Lung (tissue), 12 donors: ENCODE measurements around the gene HECTD4. TPM values are rescaled to one million over a fixed set of nuclear protein-coding genes. Genes with fewer than 3 reads are reported as not detected.

Source experiments
- ATAC-seq: fragments of 200-7000 bp; cut with Tn5 transposase; one replicate; pipeline ENCODE4 v1.9.1; 2020; ENCODE audit warnings: moderate number of reproducible peaks; ENCODE audit not compliant: insufficient read depth, low FRiP score
- DNase-seq, 3 donors: peaks; one replicate each; pipeline ENCODE4 v3.0.0-alpha.2; 2013 to 2017
- H3K27ac ChIP-seq, 2 donors: one replicate each; pipeline ENCODE4 v1.5.1; 2013; ENCODE audit warnings: mild to moderate bottlenecking in 2 of 2, moderate library complexity in 2 of 2, control low read depth in 1 of 2, inconsistent platforms in 1 of 2, low read depth in 1 of 2, low read length in 1 of 2
- H3K27me3 ChIP-seq, 3 donors: one replicate each; pipeline ENCODE4 v1.5.1; 2013; ENCODE audit warnings: low read length in 2 of 3; ENCODE audit not compliant: control insufficient read depth in 3 of 3, insufficient read depth in 3 of 3
- H3K36me3 ChIP-seq, 4 donors: one replicate each; pipeline ENCODE4 v1.5.1; 2013; ENCODE audit warnings: low read length in 4 of 4, mild to moderate bottlenecking in 1 of 4, moderate library complexity in 1 of 4; ENCODE audit not compliant: control insufficient read depth in 4 of 4, insufficient read depth in 4 of 4
- H3K4me1 ChIP-seq, 5 donors: one replicate each; pipeline ENCODE4 v1.5.1; 2013; ENCODE audit warnings: low read length in 5 of 5, mild to moderate bottlenecking in 2 of 5, moderate library complexity in 1 of 5; ENCODE audit not compliant: control insufficient read depth in 5 of 5, insufficient read depth in 5 of 5
- H3K4me3 ChIP-seq: one replicate; pipeline ENCODE4 v1.5.1; 2013; ENCODE audit warnings: mild to moderate bottlenecking, control low read depth, moderate library complexity
- H3K9ac ChIP-seq, 2 donors: one replicate each; pipeline ENCODE4 v1.5.1; 2013; ENCODE audit warnings: low read length in 2 of 2, control low read depth in 1 of 2; ENCODE audit not compliant: insufficient read depth in 1 of 2
- H3K9me3 ChIP-seq, 4 donors: one replicate each; pipeline ENCODE4 v1.5.1; 2013; ENCODE audit warnings: low read length in 3 of 4, mild to moderate bottlenecking in 1 of 4, moderate library complexity in 1 of 4; ENCODE audit not compliant: control insufficient read depth in 4 of 4, insufficient read depth in 3 of 4
- WGBS, 2 donors: extraction: QIAGEN DNeasy Blood & Tissue Kit; methylation state at CpG; one replicate each; pipeline ENCODE4 v1.1.7; 2013; 5-methylcytosine and 5-hydroxymethylcytosine counted together
- polyA plus RNA-seq, 2 donors: library from polyadenylated mRNA; stranded (reverse); fragments of 200-250 nt; gene quantifications; one replicate each; pipeline ENCODE4 v1.2.1, GENCODE V29; 2013
- total RNA-seq, 2 donors: library from RNA; depleted of rRNA in 1 of 2; stranded (reverse); fragments of >200 nt in 1 of 2; gene quantifications; one replicate each; pipeline ENCODE4 v1.2.1, GENCODE V29; 2014 to 2021
- TF ChIP-seq, protein P1 (sequence below): IDR thresholded peaks from 2 replicates; pipeline ENCODE4 v1.5.1; 2012; ENCODE audit warnings: mild to moderate bottlenecking; ENCODE audit errors: control extremely low read depth, extremely low read depth
- donor health status: control.
- donor health status: control.
- donor health status: Bipolar disorder and iron deficiency.
- donor health status: healthy.
- donor health status: DM: yes; HTN: yes; CAD: no.

HECTD4 gene
- total and polyA plus RNA-seq, 4 donors = 4.5 to 96.5 (median 35.7) TPM

DNA sequence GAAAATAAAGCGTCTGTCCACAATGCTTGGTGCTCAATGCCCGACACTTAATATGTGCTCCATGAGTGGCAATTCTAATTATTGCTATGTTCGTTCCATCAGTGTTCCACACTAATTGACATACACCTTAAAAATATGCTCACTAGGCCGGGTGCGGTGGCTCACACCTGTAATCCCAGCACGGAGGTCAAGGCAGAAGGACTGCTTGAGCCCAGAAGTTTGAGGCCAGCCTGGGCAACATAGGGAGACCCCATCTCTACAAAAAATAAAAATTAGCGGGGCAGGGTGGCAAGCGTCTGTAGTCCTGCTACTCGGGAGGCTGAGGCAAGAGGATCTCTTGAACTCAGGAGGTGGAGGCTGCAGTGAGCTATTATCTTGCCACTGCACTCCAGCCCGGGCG is 635 bp upstream of the HECTD4 start:
- ATAC-seq = no peak
- H3K36me3 ChIP-seq = no peaks in the 10 kb centered on the region
- peaks cover 0 to 23% (median 8%) of the 10 kb centered on the region in 5 donors for H3K4me1 ChIP-seq
- no peaks in the 10 kb centered on the region for H3K27me3 ChIP-seq
- H3K27ac ChIP-seq = no peak overlapping the region
- WGBS, 2 donors = 86 to 92% methylated on average over 11 of the region's 11 CpGs
- H3K9ac ChIP-seq = peak overlapping the region in 1 of 2 donors; percentile 32
- DNase-seq = no peak
- no peak overlapping the region for H3K4me3 ChIP-seq
- H3K9me3 ChIP-seq = no peaks in the 10 kb centered on the region
- TF ChIP-seq, protein P1, sequence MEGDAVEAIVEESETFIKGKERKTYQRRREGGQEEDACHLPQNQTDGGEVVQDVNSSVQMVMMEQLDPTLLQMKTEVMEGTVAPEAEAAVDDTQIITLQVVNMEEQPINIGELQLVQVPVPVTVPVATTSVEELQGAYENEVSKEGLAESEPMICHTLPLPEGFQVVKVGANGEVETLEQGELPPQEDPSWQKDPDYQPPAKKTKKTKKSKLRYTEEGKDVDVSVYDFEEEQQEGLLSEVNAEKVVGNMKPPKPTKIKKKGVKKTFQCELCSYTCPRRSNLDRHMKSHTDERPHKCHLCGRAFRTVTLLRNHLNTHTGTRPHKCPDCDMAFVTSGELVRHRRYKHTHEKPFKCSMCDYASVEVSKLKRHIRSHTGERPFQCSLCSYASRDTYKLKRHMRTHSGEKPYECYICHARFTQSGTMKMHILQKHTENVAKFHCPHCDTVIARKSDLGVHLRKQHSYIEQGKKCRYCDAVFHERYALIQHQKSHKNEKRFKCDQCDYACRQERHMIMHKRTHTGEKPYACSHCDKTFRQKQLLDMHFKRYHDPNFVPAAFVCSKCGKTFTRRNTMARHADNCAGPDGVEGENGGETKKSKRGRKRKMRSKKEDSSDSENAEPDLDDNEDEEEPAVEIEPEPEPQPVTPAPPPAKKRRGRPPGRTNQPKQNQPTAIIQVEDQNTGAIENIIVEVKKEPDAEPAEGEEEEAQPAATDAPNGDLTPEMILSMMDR = no peak

DNA sequence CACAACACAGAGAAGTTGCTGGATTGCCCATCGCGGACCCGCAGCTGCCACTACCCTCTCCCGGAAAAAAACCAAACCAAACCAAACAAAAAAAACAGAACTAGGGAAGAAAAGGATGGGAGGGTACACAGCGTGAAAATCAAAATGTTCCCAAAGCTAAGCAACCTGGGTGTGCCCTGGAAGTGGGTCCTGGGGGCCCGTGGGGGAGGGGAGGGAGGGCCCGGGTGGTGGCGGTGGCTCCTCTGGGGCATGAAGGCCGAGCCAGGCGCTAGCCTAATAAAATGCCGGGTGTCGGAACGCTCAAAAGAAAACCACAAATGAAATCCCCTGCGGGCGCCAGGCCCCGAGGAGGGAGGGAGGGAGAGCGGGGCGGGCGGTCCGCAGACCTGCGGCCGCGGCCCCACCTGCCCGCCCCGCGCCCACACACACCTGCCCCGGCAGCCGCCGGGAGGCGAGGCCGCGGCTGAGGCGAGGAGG is 787 bp downstream of the HECTD4 start:
- TF ChIP-seq, protein P1 = no peak
- 1 to 30% methylated on average over 22 to 33 of the region's 33 CpGs for WGBS, 2 donors
- DNase-seq = peak in 2 of 3 donors; percentile 22 to 25
- Histone ChIP-seq H3K9ac (peak overlapping the region; percentile 34 to 68), H3K27ac (peak overlapping the region; percentile 83 to 93), H3K27me3 (no peaks in the 10 kb centered on the region), H3K36me3 (no peaks in the 10 kb centered on the region), H3K9me3 (no peaks in the 10 kb centered on the region), H3K4me3 (peak overlapping the region; percentile 97), H3K4me1 (peaks cover 0 to 15% (median 8%) of the 10 kb centered on the region in 5 donors)
- ATAC-seq = peak; percentile 30

DNA sequence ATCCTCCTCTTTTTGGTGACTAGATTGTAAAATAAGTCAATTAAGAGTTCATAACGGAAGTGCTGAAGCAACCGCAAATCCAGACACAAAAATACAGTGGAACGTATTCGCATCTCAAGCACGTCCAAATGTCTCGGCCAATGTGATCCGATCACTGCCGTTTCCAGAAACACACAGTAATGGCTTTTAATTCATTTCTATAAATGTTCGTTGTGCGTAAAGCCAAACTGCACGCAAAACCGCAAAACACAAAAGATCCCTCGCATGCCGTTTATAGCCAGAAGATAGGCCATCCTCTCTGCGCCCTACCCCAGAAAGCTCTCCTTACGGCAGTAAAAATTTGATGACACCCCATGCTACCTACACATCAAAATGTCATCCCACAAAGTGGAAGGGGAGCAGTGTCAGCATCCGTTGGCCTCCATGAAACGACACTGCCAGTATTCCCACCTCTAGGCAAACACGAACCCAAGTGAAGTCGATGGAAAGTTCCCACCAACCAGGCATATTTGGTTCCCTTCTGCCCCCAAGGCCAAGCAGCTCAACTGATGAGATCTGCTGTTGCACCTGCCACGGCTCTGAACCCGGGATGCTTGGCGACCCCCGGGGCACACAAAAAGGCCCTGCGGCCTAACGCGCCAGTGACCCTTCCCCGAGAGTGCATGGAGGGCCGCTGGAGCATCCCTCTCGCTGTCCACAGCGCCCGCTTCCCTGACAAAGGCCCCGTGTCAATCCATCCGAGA is 1.4 kb downstream of the HECTD4 start:
- no peaks in the 10 kb centered on the region for H3K36me3 ChIP-seq
- H3K27me3 ChIP-seq = no peaks in the 10 kb centered on the region
- peak overlapping the region; percentile 34 to 68 for H3K9ac ChIP-seq
- WGBS, 2 donors = 51 to 71% methylated on average over 34 of the region's 34 CpGs
- H3K4me3 ChIP-seq = peak overlapping the region; percentile 97
- peaks cover 0 to 13% (median 7%) of the 10 kb centered on the region in 5 donors for H3K4me1 ChIP-seq
- peak overlapping the region in 1 of 2 donors; percentile 74 for H3K27ac ChIP-seq
- TF ChIP-seq, protein P1 = no peak
- H3K9me3 ChIP-seq = no peaks in the 10 kb centered on the region
- DNase-seq = peak in 1 of 3 donors; percentile 15
- no peak for ATAC-seq
